ENCODE results near the gene FAH.

Gene FAH

DNA sequence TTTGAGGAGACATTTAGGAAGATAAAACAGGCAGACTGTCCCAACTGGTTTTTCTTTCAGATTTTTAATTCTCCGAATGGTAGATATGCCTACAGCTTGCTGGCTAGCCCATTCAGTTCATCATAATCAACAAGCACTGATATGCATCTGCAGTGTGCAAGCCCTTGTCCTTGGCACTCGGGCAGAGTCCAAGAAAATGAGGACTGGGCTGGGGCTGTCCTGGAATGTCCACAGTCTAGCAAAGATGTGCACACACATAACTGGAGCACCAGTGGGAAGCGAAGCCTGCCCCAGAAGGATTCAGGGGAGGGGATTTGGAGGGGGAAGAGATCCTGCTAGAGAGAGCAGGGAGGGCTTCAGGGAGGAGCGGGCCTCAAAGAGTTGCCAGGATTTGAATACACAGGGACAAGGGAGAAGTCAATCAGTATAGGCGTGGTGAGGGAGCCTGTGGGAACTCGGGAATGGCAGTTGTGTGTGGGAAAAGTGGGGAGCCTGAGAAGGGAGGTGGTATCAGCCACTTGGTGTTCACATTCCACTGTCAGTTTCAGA is 8.7 kb downstream of the FAH start:
- Histone ChIP-seq H3K9me3 (ENCODE audit: severe bottlenecking) (no peaks in the 10 kb centered on the region), H3K36me3 (ENCODE audit: low read depth) (peaks cover 32% of the 10 kb centered on the region), H3K27ac (ENCODE audit: poor library complexity, severe bottlenecking) (peak overlapping the region; percentile 54), H3K27me3 (ENCODE audit: insufficient read depth, poor library complexity, severe bottlenecking) (no peaks in the 10 kb centered on the region), H3K4me3 (ENCODE audit: severe bottlenecking) (no peak overlapping the region), H3K4me1 (ENCODE audit: insufficient read depth, poor library complexity, severe bottlenecking) (peaks cover 10% of the 10 kb centered on the region)
- DNase-seq (ENCODE audit: low spot score), result peak; percentile 43
- TF ChIP-seq, protein P1, sequence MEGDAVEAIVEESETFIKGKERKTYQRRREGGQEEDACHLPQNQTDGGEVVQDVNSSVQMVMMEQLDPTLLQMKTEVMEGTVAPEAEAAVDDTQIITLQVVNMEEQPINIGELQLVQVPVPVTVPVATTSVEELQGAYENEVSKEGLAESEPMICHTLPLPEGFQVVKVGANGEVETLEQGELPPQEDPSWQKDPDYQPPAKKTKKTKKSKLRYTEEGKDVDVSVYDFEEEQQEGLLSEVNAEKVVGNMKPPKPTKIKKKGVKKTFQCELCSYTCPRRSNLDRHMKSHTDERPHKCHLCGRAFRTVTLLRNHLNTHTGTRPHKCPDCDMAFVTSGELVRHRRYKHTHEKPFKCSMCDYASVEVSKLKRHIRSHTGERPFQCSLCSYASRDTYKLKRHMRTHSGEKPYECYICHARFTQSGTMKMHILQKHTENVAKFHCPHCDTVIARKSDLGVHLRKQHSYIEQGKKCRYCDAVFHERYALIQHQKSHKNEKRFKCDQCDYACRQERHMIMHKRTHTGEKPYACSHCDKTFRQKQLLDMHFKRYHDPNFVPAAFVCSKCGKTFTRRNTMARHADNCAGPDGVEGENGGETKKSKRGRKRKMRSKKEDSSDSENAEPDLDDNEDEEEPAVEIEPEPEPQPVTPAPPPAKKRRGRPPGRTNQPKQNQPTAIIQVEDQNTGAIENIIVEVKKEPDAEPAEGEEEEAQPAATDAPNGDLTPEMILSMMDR (IDR thresholded peaks at IDR 0.05; ENCODE audit: poor library complexity, severe bottlenecking), result no peak
- no peak for ATAC-seq (ENCODE audit: low read depth)

DNA sequence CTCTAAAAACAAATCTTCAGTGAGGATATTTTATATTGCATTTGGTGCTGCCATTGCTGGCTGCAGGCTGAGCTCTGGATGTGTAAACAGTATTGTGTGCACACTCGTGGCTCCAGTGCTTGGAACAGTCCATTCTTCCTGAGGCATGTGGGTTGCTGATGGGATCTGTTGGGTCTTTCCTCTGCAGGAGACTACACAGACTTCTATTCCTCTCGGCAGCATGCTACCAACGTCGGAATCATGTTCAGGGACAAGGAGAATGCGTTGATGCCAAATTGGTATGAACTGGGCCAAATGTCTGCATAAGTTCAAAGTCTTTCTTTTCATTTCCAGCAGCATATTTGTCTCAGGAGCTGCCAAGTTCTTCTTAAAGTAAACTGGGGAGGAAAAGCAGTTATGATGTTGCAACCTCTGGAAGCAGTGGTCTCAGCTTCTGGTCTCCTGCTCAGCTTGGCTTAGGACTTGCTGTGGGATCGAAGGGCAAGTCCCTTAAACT is 9.3 kb downstream of the FAH start:
- H3K27ac ChIP-seq (ENCODE audit: poor library complexity, severe bottlenecking), result no peak overlapping the region
- H3K4me3 ChIP-seq (ENCODE audit: severe bottlenecking), result no peak overlapping the region
- DNase-seq (ENCODE audit: low spot score) (peak; percentile 27), ATAC-seq (ENCODE audit: low read depth) (no peak)
- H3K9me3 ChIP-seq (ENCODE audit: severe bottlenecking), result no peaks in the 10 kb centered on the region
- no peaks in the 10 kb centered on the region for H3K27me3 ChIP-seq (ENCODE audit: insufficient read depth, poor library complexity, severe bottlenecking)
- TF ChIP-seq, protein P1 (IDR thresholded peaks at IDR 0.05; ENCODE audit: poor library complexity, severe bottlenecking), result no peak
- peaks cover 10% of the 10 kb centered on the region for H3K4me1 ChIP-seq (ENCODE audit: insufficient read depth, poor library complexity, severe bottlenecking)
- H3K36me3 ChIP-seq (ENCODE audit: low read depth), result peaks cover 32% of the 10 kb centered on the region

DNA sequence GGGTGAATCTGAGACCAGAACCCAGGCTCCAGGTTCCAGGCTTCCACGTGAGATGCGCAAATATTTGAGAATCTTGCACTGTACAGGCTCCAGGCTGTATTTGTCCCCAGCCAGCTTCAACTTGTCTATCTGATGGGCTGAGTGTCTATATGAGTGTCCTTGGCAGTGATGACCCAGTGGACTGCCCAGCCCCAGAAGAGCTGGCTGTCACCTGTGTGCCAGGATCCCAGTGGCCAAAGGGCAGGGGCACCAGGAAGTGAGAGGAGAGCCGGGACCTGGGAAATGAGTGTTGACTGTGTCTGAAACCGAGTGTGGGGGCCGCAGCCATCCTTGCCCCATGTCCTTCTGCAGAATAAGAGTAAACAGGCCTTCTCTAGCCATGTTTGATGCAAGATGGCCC is 10.4 kb downstream of the FAH start:
- Histone ChIP-seq H3K27ac (ENCODE audit: poor library complexity, severe bottlenecking) (no peak overlapping the region), H3K36me3 (ENCODE audit: low read depth) (peaks cover 32% of the 10 kb centered on the region), H3K4me3 (ENCODE audit: severe bottlenecking) (no peak overlapping the region), H3K27me3 (ENCODE audit: insufficient read depth, poor library complexity, severe bottlenecking) (no peaks in the 10 kb centered on the region), H3K9me3 (ENCODE audit: severe bottlenecking) (no peaks in the 10 kb centered on the region), H3K4me1 (ENCODE audit: insufficient read depth, poor library complexity, severe bottlenecking) (peaks cover 10% of the 10 kb centered on the region)
- TF ChIP-seq, protein P1 (IDR thresholded peaks at IDR 0.05; ENCODE audit: poor library complexity, severe bottlenecking), result no peak
- DNase-seq (ENCODE audit: low spot score) (peak; percentile 38), ATAC-seq (ENCODE audit: low read depth) (no peak)

DNA sequence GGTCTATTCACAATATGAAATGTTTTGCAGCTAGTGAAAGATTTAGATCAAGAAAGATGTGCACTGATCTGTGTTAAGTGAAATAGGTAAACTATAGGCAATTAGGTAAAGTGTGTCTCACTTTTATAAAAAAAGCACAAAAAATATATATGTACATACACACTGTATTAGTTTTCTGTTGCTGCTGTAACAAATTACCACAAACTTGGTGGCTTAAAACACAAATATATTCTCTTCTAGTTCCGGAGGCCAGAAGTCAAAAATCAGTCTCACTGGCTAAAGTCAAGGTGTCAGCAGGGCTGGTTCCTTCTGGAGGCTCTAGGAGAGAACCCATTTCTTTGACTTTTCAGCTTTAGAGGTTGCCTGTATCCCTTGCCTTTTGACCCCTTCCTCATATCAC is 11.1 kb downstream of the FAH start:
- DNase-seq (ENCODE audit: low spot score), result no peak
- ATAC-seq (ENCODE audit: low read depth), result no peak
- Histone ChIP-seq H3K9me3 (ENCODE audit: severe bottlenecking) (no peaks in the 10 kb centered on the region), H3K27me3 (ENCODE audit: insufficient read depth, poor library complexity, severe bottlenecking) (no peaks in the 10 kb centered on the region), H3K36me3 (ENCODE audit: low read depth) (peaks cover 38% of the 10 kb centered on the region), H3K27ac (ENCODE audit: poor library complexity, severe bottlenecking) (no peak overlapping the region), H3K4me1 (ENCODE audit: insufficient read depth, poor library complexity, severe bottlenecking) (peaks cover 16% of the 10 kb centered on the region), H3K4me3 (ENCODE audit: severe bottlenecking) (no peak overlapping the region)
- TF ChIP-seq, protein P1 (IDR thresholded peaks at IDR 0.05; ENCODE audit: poor library complexity, severe bottlenecking), result no peak

DNA sequence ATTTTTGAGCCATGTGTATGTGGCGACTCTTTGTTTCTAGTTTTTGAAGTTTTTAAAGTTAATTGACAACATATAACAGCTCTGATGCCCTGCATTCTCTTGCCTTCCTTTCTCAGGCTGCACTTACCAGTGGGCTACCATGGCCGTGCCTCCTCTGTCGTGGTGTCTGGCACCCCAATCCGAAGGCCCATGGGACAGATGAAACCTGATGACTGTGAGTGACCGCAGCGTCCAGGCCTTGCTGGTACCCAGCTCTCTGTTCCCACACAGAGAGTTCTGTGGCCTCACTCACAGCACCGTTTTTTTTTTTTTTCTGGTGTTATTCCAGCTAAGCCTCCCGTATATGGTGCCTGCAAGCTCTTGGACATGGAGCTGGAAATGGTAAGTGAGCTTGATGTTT is 15.1 kb downstream of the FAH start:
- peaks cover 6% of the 10 kb centered on the region for H3K4me1 ChIP-seq (ENCODE audit: insufficient read depth, poor library complexity, severe bottlenecking)
- no peaks in the 10 kb centered on the region for H3K9me3 ChIP-seq (ENCODE audit: severe bottlenecking)
- H3K27ac ChIP-seq (ENCODE audit: poor library complexity, severe bottlenecking), result no peak overlapping the region
- ATAC-seq (ENCODE audit: low read depth) (no peak), DNase-seq (ENCODE audit: low spot score) (peak; percentile 43)
- no peaks in the 10 kb centered on the region for H3K27me3 ChIP-seq (ENCODE audit: insufficient read depth, poor library complexity, severe bottlenecking)
- H3K36me3 ChIP-seq (ENCODE audit: low read depth), result peaks cover 19% of the 10 kb centered on the region
- TF ChIP-seq, protein P1 (IDR thresholded peaks at IDR 0.05; ENCODE audit: poor library complexity, severe bottlenecking), result no peak
- H3K4me3 ChIP-seq (ENCODE audit: severe bottlenecking), result no peak overlapping the region
